ENCODE results near the gene CARD16.

- no peak for TF ChIP-seq CTCF (IDR thresholded peaks at IDR 0.05)
- no peak for TF ChIP-seq POLR2A (IDR thresholded peaks at IDR 0.05; ENCODE audit: low read depth)
- TF ChIP-seq EP300 (IDR thresholded peaks at IDR 0.05): no peak
Measured at GRCh38 chr11:105005451-105005845, 39.7 kb downstream of the CARD16 start.

Data from esophagus muscularis mucosa (tissue), 4 donors.